Neuronal stem cell (in vitro differentiated cells): ENCODE measurements around the gene SEMA6A.

ENCODE experiments used
- DNase-seq: peaks from one replicate; pipeline ENCODE4 v3.0.0-alpha.2; 2013; ENCODE audit warnings: low spot score
- H2AFZ ChIP-seq: one replicate; pipeline ENCODE4 v1.6.1; 2013; ENCODE audit warnings: mild to moderate bottlenecking, low read length, inconsistent platforms
- H2AK5ac ChIP-seq: 2 replicates; pipeline ENCODE4 v1.6.1; 2013; ENCODE audit warnings: low read depth, mild to moderate bottlenecking, inconsistent platforms, low read length, moderate library complexity, mixed read lengths
- H2BK120ac ChIP-seq: 2 replicates; pipeline ENCODE4 v1.6.1; 2013; ENCODE audit warnings: low read depth, mild to moderate bottlenecking, inconsistent platforms, low read length, moderate library complexity, mixed read lengths
- H2BK12ac ChIP-seq: one replicate; pipeline ENCODE4 v1.6.1; 2013; ENCODE audit warnings: low read length, inconsistent platforms
- H2BK15ac ChIP-seq: 2 replicates; pipeline ENCODE4 v1.6.1; 2013; ENCODE audit warnings: mild to moderate bottlenecking, low read length, inconsistent platforms, mixed read lengths
- H2BK5ac ChIP-seq: one replicate; pipeline ENCODE4 v1.6.1; 2013; ENCODE audit warnings: inconsistent platforms, mild to moderate bottlenecking, low read length, moderate library complexity
- H3K14ac ChIP-seq: one replicate; pipeline ENCODE4 v1.6.1; 2013; ENCODE audit warnings: low read length, inconsistent platforms
- H3K18ac ChIP-seq: 2 replicates; pipeline ENCODE4 v1.6.1; 2013; ENCODE audit warnings: low read length, inconsistent platforms
- H3K23ac ChIP-seq: 2 replicates; pipeline ENCODE4 v1.6.1; 2013; ENCODE audit warnings: low read depth, mild to moderate bottlenecking, mixed read lengths, low read length, inconsistent platforms; ENCODE audit not compliant: poor library complexity
- H3K27ac ChIP-seq: replicated peaks from 3 replicates; pipeline ENCODE4 v1.5.1; 2013; ENCODE audit warnings: low read length, inconsistent platforms
- H3K27me3 ChIP-seq, 3 experiments: 2 replicates each; pipeline ENCODE4 v1.6.1; 2013; ENCODE audit warnings: low read length in 3 of 3, mild to moderate bottlenecking in 2 of 3, inconsistent platforms in 1 of 3, low read depth in 1 of 3, mixed read lengths in 1 of 3, moderate library complexity in 1 of 3; ENCODE audit not compliant: control insufficient read depth in 3 of 3, insufficient read depth in 3 of 3
- H3K36me3 ChIP-seq, 2 donors: replicated peaks in 1 of 2; 2 replicates each; pipeline ENCODE4 v1.6.1; 2013; ENCODE audit warnings: low read length in 2 of 2; ENCODE audit not compliant: control insufficient read depth in 2 of 2, insufficient read depth in 2 of 2
- H3K4ac ChIP-seq: 2 replicates; pipeline ENCODE4 v1.6.1; 2013; ENCODE audit warnings: inconsistent platforms, mild to moderate bottlenecking, low read length, moderate library complexity
- H3K4me1 ChIP-seq, 2 donors: 1 replicate in 1 of 2; 2 replicates in 1 of 2; pipeline ENCODE4 v1.6.1; 2013; ENCODE audit warnings: low read length in 2 of 2, low read depth in 1 of 2; ENCODE audit not compliant: control insufficient read depth in 2 of 2, insufficient read depth in 1 of 2
- H3K4me2 ChIP-seq: one replicate; pipeline ENCODE4 v1.6.1; 2013; ENCODE audit warnings: mild to moderate bottlenecking, low read length, inconsistent platforms; ENCODE audit not compliant: insufficient read depth, poor library complexity, severe bottlenecking
- H3K4me3 ChIP-seq, 2 donors: 2 replicates each; pipeline ENCODE4 v1.5.1; 2013; ENCODE audit warnings: low read length in 2 of 2, mild to moderate bottlenecking in 2 of 2, inconsistent platforms in 1 of 2, moderate library complexity in 1 of 2
- H3K79me1 ChIP-seq: one replicate; pipeline ENCODE4 v1.6.1; 2013; ENCODE audit warnings: low read depth, mild to moderate bottlenecking, inconsistent platforms, low read length, moderate library complexity
- H3K9ac ChIP-seq: one replicate; pipeline ENCODE4 v1.6.1; 2013; ENCODE audit warnings: mild to moderate bottlenecking, low read depth, low read length, inconsistent platforms; ENCODE audit not compliant: poor library complexity
- H3K9me3 ChIP-seq, 2 donors: replicated peaks in 1 of 2; 2 replicates each; pipeline versions ENCODE3 to v1.6.1; 2013; ENCODE audit warnings: low read length in 2 of 2, mild to moderate bottlenecking in 2 of 2, inconsistent platforms in 1 of 2, low read depth in 1 of 2, mixed read lengths in 1 of 2, moderate library complexity in 1 of 2; ENCODE audit not compliant: control insufficient read depth in 2 of 2, insufficient read depth in 1 of 2
- H4K8ac ChIP-seq: one replicate; pipeline ENCODE4 v1.6.1; 2013; ENCODE audit warnings: low read depth, mild to moderate bottlenecking, inconsistent platforms, low read length, moderate library complexity
- H4K91ac ChIP-seq: one replicate; pipeline ENCODE4 v1.6.1; 2013; ENCODE audit warnings: low read length, low read depth, mild to moderate bottlenecking, inconsistent platforms; ENCODE audit not compliant: poor library complexity
- WGBS, 2 donors: extraction: QIAGEN DNeasy Blood & Tissue Kit; methylation state at CpG; one replicate each; pipeline ENCODE4 v1.1.7; 2013; ENCODE audit warnings: missing lambda C conversion rate in 2 of 2, mixed read lengths in 1 of 2; ENCODE audit not compliant: insufficient read length in 2 of 2, insufficient replicate concordance in 1 of 2; ENCODE audit errors: extremely low coverage in 2 of 2; 5-methylcytosine and 5-hydroxymethylcytosine counted together

Gene SEMA6A

DNA sequence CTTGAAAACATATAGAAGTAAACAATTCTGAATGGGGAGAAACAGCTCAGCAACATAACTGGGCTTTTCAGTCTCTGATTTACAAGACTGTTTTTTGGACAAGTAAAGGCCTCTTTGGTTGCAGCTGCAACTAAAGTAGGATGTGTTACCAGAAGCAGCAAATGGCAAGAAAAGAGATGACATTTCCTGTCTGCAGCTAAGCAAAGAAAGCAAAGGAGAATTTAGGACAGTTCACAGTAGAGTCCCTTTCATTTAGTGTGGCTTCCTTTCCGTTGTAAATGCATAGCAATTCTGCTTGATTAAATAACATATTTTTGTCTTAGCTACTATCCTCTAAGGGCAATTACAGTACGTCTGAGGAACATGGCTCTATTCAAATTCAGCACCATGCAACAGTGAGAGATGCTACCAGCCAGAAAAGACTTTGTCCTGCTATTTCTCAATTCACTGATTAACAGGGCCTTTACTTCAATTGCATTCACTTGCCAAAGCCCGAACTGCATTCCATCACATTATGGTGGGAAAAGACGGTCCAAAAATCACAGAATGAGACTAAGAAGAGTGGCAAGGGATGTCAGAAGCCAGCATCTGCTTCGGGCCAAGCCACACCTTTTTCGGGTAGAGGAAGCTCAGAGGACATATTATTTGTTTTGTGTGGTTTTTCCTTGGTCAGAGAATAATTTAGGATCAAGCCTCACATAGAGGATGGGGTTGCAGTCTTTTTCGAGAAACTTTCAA, 107.7 kb downstream of the SEMA6A start:
- no CpG with 5 or more reads among the region's 7 CpGs for WGBS, 2 donors

GRCh38 chr5:116465411-116465810, 109.2 kb downstream of the SEMA6A start:
- no CpG with 5 or more reads among the region's 3 CpGs for WGBS, 2 donors
- no peak overlapping the region for H2BK5ac ChIP-seq
- H2AK5ac ChIP-seq = no peak overlapping the region
- H2BK12ac ChIP-seq = no peak overlapping the region
- H3K14ac ChIP-seq = no peak overlapping the region
- no peak overlapping the region for H2AFZ ChIP-seq
- H3K27ac ChIP-seq = no peak overlapping the region
- no peak for DNase-seq
- no peak overlapping the region for H4K8ac ChIP-seq
- H4K91ac ChIP-seq = no peak overlapping the region
- no peak overlapping the region for H3K4me2 ChIP-seq
- no peak overlapping the region for H3K23ac ChIP-seq
- peaks cover 3 to 4% of the 10 kb centered on the region in 2 donors for H3K4me1 ChIP-seq
- no peak overlapping the region for H3K18ac ChIP-seq
- H3K4ac ChIP-seq = no peak overlapping the region
- H3K36me3 ChIP-seq = peaks cover 6 to 9% of the 10 kb centered on the region in 2 donors
- H2BK120ac ChIP-seq = no peak overlapping the region
- no peak overlapping the region for H2BK15ac ChIP-seq
- no peak overlapping the region for H3K9ac ChIP-seq
- H3K9me3 ChIP-seq = peaks cover 0 to 4% of the 10 kb centered on the region in 2 donors
- H3K27me3 ChIP-seq = no peaks in the 10 kb centered on the region
- H3K79me1 ChIP-seq = no peaks in the 10 kb centered on the region
- no peak overlapping the region for H3K4me3 ChIP-seq

More for the DNA sequence above, 107.7 kb downstream of the SEMA6A start:
- Histone ChIP-seq H3K23ac (no peak overlapping the region), H3K4me3 (no peak overlapping the region), H3K27ac (no peak overlapping the region), H3K79me1 (no peaks in the 10 kb centered on the region), H3K4ac (no peak overlapping the region), H3K4me1 (peaks cover 1 to 4% of the 10 kb centered on the region in 2 donors), H2BK5ac (no peak overlapping the region), H3K9me3 (peaks cover 0 to 4% of the 10 kb centered on the region in 2 donors), H2AK5ac (no peak overlapping the region), H2BK120ac (no peak overlapping the region), H4K91ac (no peak overlapping the region), H3K4me2 (no peak overlapping the region), H3K36me3 (peaks cover 6 to 12% of the 10 kb centered on the region in 2 donors), H3K18ac (no peak overlapping the region), H2BK15ac (no peak overlapping the region), H4K8ac (no peak overlapping the region), H3K14ac (no peak overlapping the region), H3K9ac (no peak overlapping the region), H2AFZ (no peak overlapping the region), H3K27me3 (no peaks in the 10 kb centered on the region), H2BK12ac (no peak overlapping the region)
- DNase-seq = no peak

- Histone ChIP-seq H2BK5ac (no peak overlapping the region), H2AK5ac (no peak overlapping the region), H3K4me2 (no peak overlapping the region), H2BK15ac (no peak overlapping the region), H2AFZ (no peak overlapping the region), H3K4ac (no peak overlapping the region), H2BK120ac (no peak overlapping the region), H3K79me1 (no peaks in the 10 kb centered on the region), H4K8ac (no peak overlapping the region), H3K36me3 (peaks cover 6 to 9% of the 10 kb centered on the region in 2 donors), H3K9me3 (peaks cover 0 to 4% of the 10 kb centered on the region in 2 donors), H3K9ac (no peak overlapping the region), H3K27me3 (no peaks in the 10 kb centered on the region), H2BK12ac (no peak overlapping the region), H3K4me1 (peaks cover 3 to 4% of the 10 kb centered on the region in 2 donors), H3K14ac (no peak overlapping the region), H3K27ac (no peak overlapping the region), H3K18ac (no peak overlapping the region), H3K23ac (no peak overlapping the region), H4K91ac (no peak overlapping the region), H3K4me3 (no peak overlapping the region)
- WGBS, 2 donors = no CpG with 5 or more reads among the region's 7 CpGs
- no peak for DNase-seq
Measured at GRCh38 chr5:116464144-116464708, 110.4 kb downstream of the SEMA6A start.

DNA sequence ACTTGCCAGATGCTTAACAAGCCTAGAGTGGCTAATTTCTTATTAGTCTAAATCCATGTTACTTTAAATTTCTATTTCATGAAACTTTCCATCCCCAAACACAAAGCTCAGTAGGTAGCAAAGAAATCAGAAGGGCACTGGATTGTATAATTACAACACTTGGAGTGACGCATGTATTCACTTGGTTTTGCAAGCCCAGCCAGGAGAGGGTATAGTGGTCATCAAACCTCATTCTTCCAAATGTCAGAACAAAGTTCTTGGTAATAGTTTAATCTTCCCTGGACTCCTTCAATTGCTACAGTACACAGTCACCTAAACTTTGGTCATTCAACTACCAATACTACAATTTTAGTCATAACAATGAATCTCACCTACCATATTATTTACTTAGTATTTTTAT, 112.1 kb downstream of the SEMA6A start:
- no peak overlapping the region for H4K91ac ChIP-seq
- no peak overlapping the region for H2AK5ac ChIP-seq
- no peak overlapping the region for H3K27ac ChIP-seq
- H2BK5ac ChIP-seq = no peak overlapping the region
- no CpG with 5 or more reads among the region's 1 CpG for WGBS, 2 donors
- no peak overlapping the region for H3K4me2 ChIP-seq
- no peak overlapping the region for H2BK12ac ChIP-seq
- H3K36me3 ChIP-seq = peaks cover 3 to 4% of the 10 kb centered on the region in 2 donors
- H2AFZ ChIP-seq = no peak overlapping the region
- H3K4me1 ChIP-seq = peaks cover 3 to 4% of the 10 kb centered on the region in 2 donors
- no peak for DNase-seq
- H3K23ac ChIP-seq = no peak overlapping the region
- H3K27me3 ChIP-seq = no peaks in the 10 kb centered on the region
- H3K4ac ChIP-seq = no peak overlapping the region
- H3K9me3 ChIP-seq = no peaks in the 10 kb centered on the region
- no peak overlapping the region for H3K9ac ChIP-seq
- H2BK120ac ChIP-seq = no peak overlapping the region
- H3K18ac ChIP-seq = no peak overlapping the region
- no peak overlapping the region for H3K4me3 ChIP-seq
- no peak overlapping the region for H2BK15ac ChIP-seq
- H3K79me1 ChIP-seq = peaks cover 3% of the 10 kb centered on the region
- no peak overlapping the region for H4K8ac ChIP-seq
- no peak overlapping the region for H3K14ac ChIP-seq
